Choroid plexus epithelial cell (primary cell): ENCODE measurements around the gene HSD11B1.

Source experiments
- DNase-seq: peaks from one replicate; pipeline ENCODE4 v3.0.0-alpha.2; 2010; ENCODE audit warnings: low read depth
- H3K4me3 ChIP-seq: 2 replicates; pipeline ENCODE4 v1.5.1; 2011; ENCODE audit warnings: low read depth, mild to moderate bottlenecking, control low read depth, low read length, moderate library complexity
- CTCF ChIP-seq: conservative IDR thresholded peaks from 2 replicates; pipeline ENCODE4 v1.5.1; 2011; ENCODE audit warnings: low read depth, mild to moderate bottlenecking, control low read depth, inconsistent platforms, low read length, moderate library complexity

The HSD11B1 gene

GRCh38 chr1:209714338-209714737, 9.7 kb downstream of the HSD11B1 start:
- no peak for DNase-seq
- H3K4me3 ChIP-seq, result no peak overlapping the region
- no peak for TF ChIP-seq CTCF

DNA sequence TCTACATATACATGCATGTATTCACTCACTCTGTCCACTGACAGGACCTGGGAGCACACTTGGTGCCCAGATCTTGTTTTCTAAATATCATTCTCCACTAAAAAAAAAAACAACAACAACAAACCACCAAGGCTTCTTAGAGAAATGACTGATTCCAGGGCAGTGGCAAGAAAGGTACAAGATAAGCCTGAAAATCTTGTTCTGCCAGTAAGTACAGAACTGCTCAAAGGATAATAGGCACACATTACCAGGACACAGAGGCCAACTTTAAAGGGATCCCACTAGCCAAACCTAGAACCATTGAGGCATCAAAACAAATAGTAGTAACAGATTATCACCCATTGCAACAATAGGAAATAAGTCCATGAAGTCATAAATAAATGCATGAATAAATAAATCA, 10.7 kb downstream of the HSD11B1 start:
- H3K4me3 ChIP-seq, result no peak overlapping the region
- no peak for TF ChIP-seq CTCF
- no peak for DNase-seq

DNA sequence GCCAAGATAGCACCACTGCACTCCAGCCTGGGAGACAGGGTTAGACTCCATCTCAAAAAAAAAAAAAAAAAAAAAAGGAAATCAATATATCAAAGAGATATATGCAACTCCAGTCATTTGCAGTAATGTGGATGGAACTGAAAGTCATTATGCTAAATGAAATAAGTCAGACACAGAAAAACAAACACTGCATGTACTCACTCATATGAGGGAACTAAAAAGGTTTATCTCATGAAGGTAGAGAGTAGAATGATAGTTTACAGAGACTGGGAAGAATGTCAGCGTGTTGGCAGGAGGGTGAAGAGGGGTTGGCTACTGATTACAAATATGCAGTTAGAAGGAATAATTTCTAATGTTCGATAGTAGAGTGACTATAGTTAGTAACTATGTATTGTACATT, 13.2 kb downstream of the HSD11B1 start:
- no peak overlapping the region for H3K4me3 ChIP-seq
- DNase-seq, result no peak
- TF ChIP-seq CTCF, result no peak

- peak; percentile 80 for DNase-seq
- no peak for TF ChIP-seq CTCF
- no peak overlapping the region for H3K4me3 ChIP-seq
Measured at GRCh38 chr1:209720326-209720725, 15.7 kb downstream of the HSD11B1 start.

GRCh38 chr1:209720826-209721225, 16.2 kb downstream of the HSD11B1 start:
- H3K4me3 ChIP-seq, result no peak overlapping the region
- no peak for TF ChIP-seq CTCF
- DNase-seq, result no peak

- H3K4me3 ChIP-seq, result no peak overlapping the region
- no peak for DNase-seq
- TF ChIP-seq CTCF, result no peak
Measured at GRCh38 chr1:209721323-209721722, 16.7 kb downstream of the HSD11B1 start.

DNA sequence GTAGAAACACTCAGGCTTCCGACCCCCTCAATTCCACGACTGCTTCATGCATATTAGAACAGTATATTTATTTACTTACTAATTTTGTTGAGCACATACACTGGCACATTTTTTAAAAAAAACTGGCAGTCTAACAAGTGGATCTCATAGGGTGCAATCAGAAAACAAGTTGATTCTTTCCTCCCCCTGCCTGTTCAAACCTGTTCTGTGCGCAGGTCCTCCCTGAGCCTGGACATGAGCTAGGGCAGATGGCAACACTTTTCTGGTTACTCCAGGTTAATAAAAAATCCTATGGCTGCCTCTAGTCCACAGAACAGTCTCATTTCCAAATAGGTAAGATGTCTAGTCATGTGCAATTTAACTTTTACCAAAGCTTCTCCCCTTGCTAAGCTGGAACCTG, 18.6 kb downstream of the HSD11B1 start:
- no peak overlapping the region for H3K4me3 ChIP-seq
- TF ChIP-seq CTCF, result no peak
- no peak for DNase-seq
